H1 (cell line): Measurements from ENCODE around the gene OGT.

Experiments used
- CTBP2 ChIP-seq: IDR thresholded peaks from 2 replicates; pipeline ENCODE4 v1.7.0; 2011; ENCODE audit warnings: borderline replicate concordance, mild to moderate bottlenecking, moderate library complexity, mixed read lengths, low read length; ENCODE audit not compliant: insufficient read depth, insufficient read length
- POLR2A ChIP-seq, 2 experiments: IDR thresholded peaks; 1 replicate in 1 of 2; 2 replicates in 1 of 2; pipeline ENCODE4 v1.6.1; 2011; ENCODE audit warnings: low read depth in 2 of 2, low read length in 2 of 2, mild to moderate bottlenecking in 2 of 2; ENCODE audit errors: control extremely low read depth in 1 of 2

DNA sequence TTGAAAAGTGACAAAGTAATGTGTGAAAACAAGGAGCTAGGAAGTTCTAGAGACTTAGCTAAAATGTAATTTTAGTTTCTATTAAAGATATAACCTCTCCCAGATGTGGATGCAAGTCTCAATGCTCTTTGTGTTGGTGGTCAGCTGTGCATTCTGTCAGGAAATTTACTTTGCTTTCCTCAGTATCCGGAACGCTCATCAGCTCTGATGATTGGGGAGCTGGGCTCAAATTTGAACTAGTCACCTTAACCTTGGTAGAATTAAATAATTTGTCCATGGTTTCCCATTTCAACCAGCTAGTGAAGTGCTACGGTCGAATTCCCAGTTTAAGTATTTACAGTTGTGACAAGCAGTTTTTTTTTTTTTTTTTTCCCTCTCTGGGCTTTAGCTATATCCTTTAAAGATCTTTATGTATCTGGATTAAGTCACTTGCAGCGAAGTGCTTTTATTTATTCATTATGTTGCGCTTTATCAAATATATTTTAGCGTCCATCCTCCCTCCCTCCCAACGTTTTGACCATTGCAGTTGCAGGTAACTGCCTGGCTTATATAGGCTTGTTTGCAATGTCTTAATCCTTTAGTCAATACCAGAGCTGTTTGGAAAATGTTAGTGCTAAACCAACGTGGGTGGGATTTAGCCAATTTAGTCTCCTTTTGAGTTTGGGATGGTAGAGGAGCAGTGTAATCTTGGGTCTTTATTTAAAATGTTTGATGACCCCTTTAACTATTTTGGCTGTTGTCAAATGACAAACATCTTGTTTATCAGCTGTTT, 2.1 kb downstream of the OGT start:
- no peak for TF ChIP-seq POLR2A (IDR thresholded peaks at IDR 0.05; ENCODE audit: control extremely low read depth in 1 of 2, low read depth in 2 of 2, low read length in 2 of 2)
- TF ChIP-seq CTBP2, result no peak
